IPS DF 6.9 (cell line): ENCODE results near the gene ENOX1.

Experiments
- DNase-seq: peaks from one replicate; pipeline ENCODE4 v3.0.0-alpha.2; 2013; ENCODE audit warnings: low read depth, low spot score
- H3K27ac ChIP-seq: one replicate; pipeline ENCODE4 v1.5.1; 2013; ENCODE audit warnings: low read length, control low read depth
- H3K27me3 ChIP-seq: 2 replicates; pipeline ENCODE4 v1.6.1; 2013; ENCODE audit warnings: mild to moderate bottlenecking, low read length; ENCODE audit not compliant: control insufficient read depth, insufficient read depth
- H3K36me3 ChIP-seq: 2 replicates; pipeline ENCODE4 v1.6.1; 2013; ENCODE audit warnings: low read length; ENCODE audit not compliant: control insufficient read depth, insufficient read depth
- H3K4me1 ChIP-seq: 2 replicates; pipeline ENCODE4 v1.6.1; 2013; ENCODE audit warnings: low read length; ENCODE audit not compliant: control insufficient read depth, insufficient read depth
- H3K4me3 ChIP-seq: 2 replicates; pipeline ENCODE4 v1.5.1; 2013; ENCODE audit warnings: mild to moderate bottlenecking, low read length
- H3K9me3 ChIP-seq: 2 replicates; pipeline ENCODE4 v1.6.1; 2013; ENCODE audit warnings: low read length, inconsistent platforms; ENCODE audit not compliant: control insufficient read depth, insufficient read depth
- WGBS: extraction: QIAGEN DNeasy Blood & Tissue Kit; methylation state at CpG from one replicate; pipeline ENCODE4 v1.1.7; 2013; ENCODE audit warnings: mixed read lengths, missing lambda C conversion rate; ENCODE audit not compliant: insufficient read length, insufficient coverage; 5-methylcytosine and 5-hydroxymethylcytosine counted together

ENOX1 gene

DNA sequence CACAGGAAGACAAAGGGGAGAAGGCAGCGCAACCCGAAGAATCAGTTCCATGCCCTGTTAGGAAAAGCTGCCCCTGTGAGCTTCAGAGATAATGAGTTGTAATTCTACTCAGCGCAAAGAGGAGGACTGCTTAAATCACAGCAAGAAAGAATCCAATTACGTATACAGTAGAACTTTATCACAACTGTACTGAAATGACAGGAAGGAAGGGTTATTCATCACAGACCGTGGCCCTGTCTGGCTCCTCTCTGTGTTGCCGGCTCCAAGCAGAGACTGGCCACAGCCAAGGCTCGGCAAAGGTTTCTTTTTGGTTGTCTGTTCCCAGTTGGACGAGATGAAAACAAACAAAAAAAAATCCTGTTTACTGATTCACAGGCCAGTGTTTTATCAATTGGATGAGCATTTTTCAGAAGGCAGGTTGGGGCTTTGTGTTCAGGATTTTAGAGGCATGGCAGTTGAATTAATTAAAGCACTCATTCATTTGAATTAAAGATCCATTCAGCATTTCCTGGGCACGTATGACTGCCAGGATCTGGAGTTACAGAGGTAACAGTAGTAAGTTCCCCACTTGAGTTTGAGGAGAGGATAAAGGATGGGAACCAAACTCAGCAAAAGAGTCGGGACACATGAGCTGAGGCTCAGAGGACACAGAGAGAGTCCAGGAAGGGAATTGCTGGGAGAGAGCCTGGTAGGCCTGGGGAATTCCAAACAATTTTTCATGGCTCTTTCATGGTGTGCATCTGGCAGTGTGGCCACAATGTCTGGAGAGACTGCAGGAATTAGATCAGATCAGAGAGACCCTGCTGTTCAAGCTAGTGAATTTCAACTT, 422.3 kb downstream of the ENOX1 start:
- Histone ChIP-seq H3K9me3 (no peaks in the 10 kb centered on the region; the same call in 1 of the 2 replicates), H3K36me3 (no peaks in the 10 kb centered on the region), H3K4me1 (peaks cover 2% of the 10 kb centered on the region; the same call in 1 of the 2 replicates), H3K27ac (no peak overlapping the region), H3K27me3 (no peaks in the 10 kb centered on the region), H3K4me3 (no peak overlapping the region)
- no CpG with 5 or more reads among the region's 10 CpGs for whole genome bisulfite sequencing
- no peak for DNase-seq

- H3K27ac ChIP-seq: no peak overlapping the region
- no peaks in the 10 kb centered on the region for H3K27me3 ChIP-seq
- no peaks in the 10 kb centered on the region for H3K36me3 ChIP-seq
- H3K4me1 ChIP-seq: peaks cover 5% of the 10 kb centered on the region; the same call in 1 of the 2 replicates
- no peaks in the 10 kb centered on the region; the same call in 1 of the 2 replicates for H3K9me3 ChIP-seq
- no peak for DNase-seq
- no peak overlapping the region for H3K4me3 ChIP-seq
- WGBS: no CpG with 5 or more reads among the region's 5 CpGs
Measured at GRCh38 chr13:43363156-43363953, 423.4 kb downstream of the ENOX1 start.

DNA sequence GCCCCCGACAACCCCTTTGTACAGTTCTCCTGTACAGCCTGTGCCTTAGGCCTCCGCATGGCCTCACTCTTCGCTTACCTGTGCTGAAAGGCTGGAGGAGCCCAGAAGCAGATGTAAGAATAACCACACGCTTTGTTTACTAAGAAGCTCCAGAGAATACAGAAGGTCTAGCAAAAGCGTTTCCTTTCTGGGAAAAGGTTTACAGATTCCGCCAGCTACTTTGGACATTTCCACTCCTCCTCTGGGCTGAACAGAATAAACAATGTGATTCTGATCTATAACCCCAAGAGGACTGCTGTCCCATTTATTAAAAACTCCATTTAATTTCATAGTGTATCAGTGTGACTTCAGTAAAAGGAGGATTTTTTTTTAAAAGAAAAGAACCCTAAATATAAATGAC, 424.2 kb downstream of the ENOX1 start:
- no peak for DNase-seq
- Histone ChIP-seq H3K4me1 (peaks cover 5% of the 10 kb centered on the region; the same call in 1 of the 2 replicates), H3K36me3 (no peaks in the 10 kb centered on the region), H3K27ac (no peak overlapping the region), H3K9me3 (no peaks in the 10 kb centered on the region; the same call in 1 of the 2 replicates), H3K27me3 (no peaks in the 10 kb centered on the region), H3K4me3 (no peak overlapping the region)
- WGBS: no CpG with 5 or more reads among the region's 6 CpGs

DNA sequence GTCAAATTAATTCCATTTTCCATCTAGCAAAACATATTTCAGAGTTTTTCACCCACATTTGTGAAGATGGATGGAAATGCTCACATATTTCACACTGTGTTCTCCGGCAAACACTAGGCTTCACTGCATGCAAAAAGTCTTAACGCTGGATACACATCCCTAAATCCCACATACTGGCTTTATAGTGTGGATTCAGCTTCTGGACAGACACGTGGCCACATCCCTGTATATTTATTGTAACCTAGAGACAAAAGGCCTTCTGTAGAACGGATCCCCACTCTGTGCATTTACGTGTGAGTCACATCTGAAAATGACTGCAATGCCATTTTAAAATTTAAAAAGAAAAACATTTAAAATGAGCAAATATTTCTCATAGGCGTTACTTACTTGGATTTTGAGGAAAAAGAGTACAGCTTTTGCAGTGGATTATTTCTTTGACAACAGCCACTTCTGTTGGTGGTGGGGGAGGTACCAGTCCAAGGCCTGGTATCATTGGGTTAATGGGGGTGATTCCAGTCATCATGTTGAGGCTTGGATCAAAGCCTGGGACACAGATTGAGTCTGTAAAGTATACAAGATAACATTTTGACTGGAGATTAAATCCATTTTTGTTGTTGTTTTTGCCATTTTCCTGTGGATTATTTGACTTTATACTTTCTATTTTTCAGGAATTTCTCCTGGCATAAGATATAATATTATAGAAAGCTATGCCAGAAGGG, 425.7 kb downstream of the ENOX1 start:
- Histone ChIP-seq H3K27ac (no peak overlapping the region), H3K27me3 (no peaks in the 10 kb centered on the region), H3K4me1 (peaks cover 5% of the 10 kb centered on the region; the same call in 1 of the 2 replicates), H3K9me3 (no peaks in the 10 kb centered on the region; the same call in 1 of the 2 replicates), H3K36me3 (no peaks in the 10 kb centered on the region), H3K4me3 (no peak overlapping the region)
- DNase-seq: no peak
- WGBS: no CpG with 5 or more reads among the region's 6 CpGs

DNA sequence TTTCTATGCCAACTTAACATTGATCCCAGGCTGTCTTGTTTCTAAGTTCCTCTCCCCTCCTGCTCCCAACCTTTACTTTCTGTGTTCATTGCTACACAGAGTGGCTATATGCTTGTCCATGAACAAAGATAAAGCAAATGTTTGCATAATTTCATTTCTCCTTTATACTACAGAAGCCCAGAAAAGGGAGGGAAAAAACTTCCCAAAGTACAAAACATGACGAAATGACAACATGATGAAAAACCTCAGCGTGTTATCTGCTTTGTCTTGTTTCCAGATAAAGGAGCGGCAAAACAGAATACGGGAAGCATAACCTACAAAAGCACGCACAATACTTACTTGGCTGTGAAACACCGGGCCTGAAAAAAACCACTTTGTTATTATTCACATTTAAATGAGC, 426.6 kb downstream of the ENOX1 start:
- Histone ChIP-seq H3K27me3 (no peaks in the 10 kb centered on the region), H3K4me3 (no peak overlapping the region), H3K4me1 (peaks cover 5% of the 10 kb centered on the region; the same call in 1 of the 2 replicates), H3K9me3 (no peaks in the 10 kb centered on the region; the same call in 1 of the 2 replicates), H3K27ac (peak overlapping the region; percentile 60), H3K36me3 (no peaks in the 10 kb centered on the region)
- DNase-seq: no peak
- no CpG with 5 or more reads among the region's 6 CpGs for WGBS

DNA sequence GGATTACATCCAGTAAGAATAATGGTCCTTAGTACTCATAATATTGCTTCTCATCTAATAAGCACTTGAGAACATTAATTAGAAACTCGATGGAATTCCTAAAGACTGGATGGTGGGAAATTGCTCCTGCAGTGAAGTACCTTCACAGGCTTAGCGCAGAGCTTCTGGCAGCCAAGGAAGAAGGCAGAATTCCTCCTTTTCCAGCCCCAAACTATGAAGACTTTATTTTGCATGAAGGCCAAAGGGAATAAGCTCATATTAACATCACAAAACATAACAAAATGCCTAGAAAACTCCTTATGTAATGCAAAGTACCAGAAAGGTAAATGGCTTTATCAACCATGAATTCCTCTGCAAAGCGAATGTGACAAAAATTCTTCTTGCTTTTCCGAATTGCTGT, 427.2 kb downstream of the ENOX1 start:
- H3K9me3 ChIP-seq: no peaks in the 10 kb centered on the region; the same call in 1 of the 2 replicates
- DNase-seq: no peak
- WGBS: no CpG with 5 or more reads among the region's 4 CpGs
- peaks cover 5% of the 10 kb centered on the region; the same call in 1 of the 2 replicates for H3K4me1 ChIP-seq
- no peaks in the 10 kb centered on the region for H3K27me3 ChIP-seq
- no peak overlapping the region for H3K4me3 ChIP-seq
- peak overlapping the region; percentile 60 for H3K27ac ChIP-seq
- H3K36me3 ChIP-seq: no peaks in the 10 kb centered on the region

DNA sequence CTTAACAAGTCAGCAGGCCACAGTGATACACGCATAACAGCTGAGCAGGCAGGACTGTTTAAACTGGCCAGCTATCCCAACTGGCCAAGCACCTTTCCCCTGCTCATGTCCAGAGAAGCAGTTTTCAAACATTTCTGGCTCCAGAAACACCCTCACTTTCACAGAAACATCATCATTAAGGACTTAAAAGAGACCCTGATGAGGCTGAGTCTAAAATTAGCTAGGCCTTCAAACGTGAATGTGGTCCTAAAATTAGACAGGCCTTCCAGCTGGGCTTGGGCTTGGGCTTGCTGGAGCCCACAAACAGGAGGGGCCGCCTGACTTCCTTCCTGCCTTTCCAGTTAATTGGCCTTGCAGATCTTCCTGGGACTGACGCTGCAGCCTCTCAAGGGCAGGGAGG, 429.2 kb downstream of the ENOX1 start:
- H3K27me3 ChIP-seq: no peaks in the 10 kb centered on the region
- no CpG with 5 or more reads among the region's 4 CpGs for WGBS
- H3K4me1 ChIP-seq: peaks cover 5% of the 10 kb centered on the region; the same call in 1 of the 2 replicates
- DNase-seq: no peak
- H3K9me3 ChIP-seq: no peaks in the 10 kb centered on the region
- H3K36me3 ChIP-seq: no peaks in the 10 kb centered on the region
- H3K4me3 ChIP-seq: no peak overlapping the region
- no peak overlapping the region for H3K27ac ChIP-seq

- DNase-seq: no peak
- no CpG with 5 or more reads among the region's 5 CpGs for WGBS
- H3K4me1 ChIP-seq: peaks cover 3% of the 10 kb centered on the region; the same call in 1 of the 2 replicates
- H3K9me3 ChIP-seq: no peaks in the 10 kb centered on the region
- no peaks in the 10 kb centered on the region for H3K27me3 ChIP-seq
- H3K27ac ChIP-seq: no peak overlapping the region
- H3K4me3 ChIP-seq: no peak overlapping the region
- no peaks in the 10 kb centered on the region for H3K36me3 ChIP-seq
Measured at GRCh38 chr13:43356567-43356966, 430.2 kb downstream of the ENOX1 start.

- WGBS: no CpG with 5 or more reads among the region's 17 CpGs
- Histone ChIP-seq H3K27ac (no peak overlapping the region), H3K4me3 (no peak overlapping the region), H3K27me3 (no peaks in the 10 kb centered on the region), H3K36me3 (no peaks in the 10 kb centered on the region), H3K4me1 (peaks cover 3% of the 10 kb centered on the region; the same call in 1 of the 2 replicates), H3K9me3 (no peaks in the 10 kb centered on the region)
- DNase-seq: no peak
Measured at GRCh38 chr13:43355774-43356173, 431.0 kb downstream of the ENOX1 start.
